Measurements from ENCODE around the gene CTSO.

DNA sequence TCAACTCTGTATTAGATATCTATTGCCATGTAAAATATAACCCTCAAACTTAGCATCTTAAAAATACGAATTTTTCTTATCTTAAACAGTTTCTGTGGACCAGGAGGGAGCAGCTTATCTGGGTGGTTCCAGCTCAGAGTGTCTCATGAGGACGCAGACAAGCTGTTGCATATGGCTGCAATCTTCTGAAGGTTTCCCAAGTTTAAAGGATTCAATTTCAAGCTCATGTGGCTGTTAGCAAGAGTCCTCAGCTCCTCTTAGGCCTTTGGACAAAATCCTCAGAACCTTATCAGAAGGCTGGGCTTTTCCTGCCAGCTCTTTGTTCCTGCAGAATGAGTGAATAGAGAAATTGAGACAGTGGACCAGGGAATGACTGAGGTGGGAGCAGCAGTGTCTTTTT lies 2.8 kb upstream of the CTSO start:
- TF ChIP-seq, protein P1, sequence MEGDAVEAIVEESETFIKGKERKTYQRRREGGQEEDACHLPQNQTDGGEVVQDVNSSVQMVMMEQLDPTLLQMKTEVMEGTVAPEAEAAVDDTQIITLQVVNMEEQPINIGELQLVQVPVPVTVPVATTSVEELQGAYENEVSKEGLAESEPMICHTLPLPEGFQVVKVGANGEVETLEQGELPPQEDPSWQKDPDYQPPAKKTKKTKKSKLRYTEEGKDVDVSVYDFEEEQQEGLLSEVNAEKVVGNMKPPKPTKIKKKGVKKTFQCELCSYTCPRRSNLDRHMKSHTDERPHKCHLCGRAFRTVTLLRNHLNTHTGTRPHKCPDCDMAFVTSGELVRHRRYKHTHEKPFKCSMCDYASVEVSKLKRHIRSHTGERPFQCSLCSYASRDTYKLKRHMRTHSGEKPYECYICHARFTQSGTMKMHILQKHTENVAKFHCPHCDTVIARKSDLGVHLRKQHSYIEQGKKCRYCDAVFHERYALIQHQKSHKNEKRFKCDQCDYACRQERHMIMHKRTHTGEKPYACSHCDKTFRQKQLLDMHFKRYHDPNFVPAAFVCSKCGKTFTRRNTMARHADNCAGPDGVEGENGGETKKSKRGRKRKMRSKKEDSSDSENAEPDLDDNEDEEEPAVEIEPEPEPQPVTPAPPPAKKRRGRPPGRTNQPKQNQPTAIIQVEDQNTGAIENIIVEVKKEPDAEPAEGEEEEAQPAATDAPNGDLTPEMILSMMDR (IDR thresholded peaks at IDR 0.05; ENCODE audit: insufficient read depth, low read length, poor library complexity, severe bottlenecking), result no peak
- no peak for TF ChIP-seq EZH2phosphoT487 (conservative IDR thresholded peaks at IDR 0.05; ENCODE audit: low read length)
